ENCODE measurements around the gene TLK2. TPM values are rescaled to one million over a fixed set of nuclear protein-coding genes. Genes with fewer than 3 reads are reported as not detected.
"Not testable (repeated sequence)": the region's sequence is repeated elsewhere in the genome, so short reads cannot be mapped to it uniquely, and the experiment has no call there.

TLK2 gene
- total and polyA plus RNA-seq, 5 donors from 2014 or later, result 6.9 to 89.5 (median 10.6) TPM

GRCh38 chr17:62473030-62473982, 5.3 kb upstream of the TLK2 start:
- DNase-seq; H3K4me3 Mint-ChIP-seq; H3K27ac ChIP-seq (ENCODE audit: insufficient read depth, low read length, poor library complexity, severe bottlenecking); ATAC-seq (ENCODE audit: low read depth in 2 of 2); H3K27me3 Mint-ChIP-seq; H3K9me3 ChIP-seq (ENCODE audit: control insufficient read depth in 2 of 2, low read length in 2 of 2); H3K36me3 Mint-ChIP-seq; H3K4me3 ChIP-seq (ENCODE audit: low read depth, low read length); H3K9me3 Mint-ChIP-seq; H3K27me3 ChIP-seq (ENCODE audit: control insufficient read depth, insufficient read depth, low read length); H3K4me1 ChIP-seq (ENCODE audit: control insufficient read depth, insufficient read depth, low read length, poor library complexity, severe bottlenecking); H3K36me3 ChIP-seq (ENCODE audit: control insufficient read depth, insufficient read depth, low read length): not testable (repeated sequence)
- peaks cover 0 to 22% (median 12%) of the 10 kb centered on the region in 4 donors for H3K4me1 Mint-ChIP-seq
- peak overlapping the region in 2 of 3 donors; percentile 11 to 38 for H3K27ac Mint-ChIP-seq

GRCh38 chr17:62477111-62477510, 1.5 kb upstream of the TLK2 start:
- peaks cover 15 to 36% (median 24%) of the 10 kb centered on the region in 4 donors for H3K4me1 Mint-ChIP-seq
- peak overlapping the region; percentile 75 to 91 (median 83) for H3K27ac Mint-ChIP-seq
- H3K27ac ChIP-seq (ENCODE audit: insufficient read depth, low read length, poor library complexity, severe bottlenecking); H3K9me3 ChIP-seq (ENCODE audit: control insufficient read depth in 2 of 2, low read length in 2 of 2); H3K27me3 Mint-ChIP-seq; H3K27me3 ChIP-seq (ENCODE audit: control insufficient read depth, insufficient read depth, low read length); H3K36me3 ChIP-seq (ENCODE audit: control insufficient read depth, insufficient read depth, low read length); H3K9me3 Mint-ChIP-seq; H3K36me3 Mint-ChIP-seq; ATAC-seq (ENCODE audit: low read depth in 2 of 2); DNase-seq; H3K4me1 ChIP-seq (ENCODE audit: control insufficient read depth, insufficient read depth, low read length, poor library complexity, severe bottlenecking): not testable (repeated sequence)
- peak overlapping the region; percentile 41 for H3K4me3 ChIP-seq (ENCODE audit: low read depth, low read length)
- H3K4me3 Mint-ChIP-seq, result peak overlapping the region; percentile 86 to 91 (median 88)

- peak overlapping the region; percentile 57 for H3K27ac ChIP-seq (ENCODE audit: insufficient read depth, low read length, poor library complexity, severe bottlenecking)
- not testable (repeated sequence) for H3K27me3 ChIP-seq (ENCODE audit: control insufficient read depth, insufficient read depth, low read length); H3K36me3 ChIP-seq (ENCODE audit: control insufficient read depth, insufficient read depth, low read length); H3K9me3 ChIP-seq (ENCODE audit: control insufficient read depth in 2 of 2, low read length in 2 of 2); H3K27me3 Mint-ChIP-seq; H3K4me1 ChIP-seq (ENCODE audit: control insufficient read depth, insufficient read depth, low read length, poor library complexity, severe bottlenecking); H3K36me3 Mint-ChIP-seq; H3K9me3 Mint-ChIP-seq
- Mint-ChIP-seq H3K27ac (peak overlapping the region; percentile 75 to 91 (median 83)), H3K4me1 (peaks cover 15 to 43% (median 30%) of the 10 kb centered on the region in 4 donors), H3K4me3 (peak overlapping the region; percentile 86 to 91 (median 88))
- peak; percentile 28 to 35 for ATAC-seq (ENCODE audit: low read depth in 2 of 2)
- peak; percentile 38 to 51 (median 39) for DNase-seq
- peak overlapping the region; percentile 41 for H3K4me3 ChIP-seq (ENCODE audit: low read depth, low read length)
These were observed 762 bp upstream of the TLK2 start for GRCh38 chr17:62477718-62478408.

GRCh38 chr17:62478880-62479638, 434 bp downstream of the TLK2 start:
- Mint-ChIP-seq H3K4me1 (peaks cover 15 to 50% (median 36%) of the 10 kb centered on the region in 4 donors), H3K4me3 (peak overlapping the region; percentile 91 to 95 (median 94)), H3K27ac (peak overlapping the region in 2 of 3 donors; percentile 97 to 98)
- ATAC-seq (ENCODE audit: low read depth in 2 of 2) (peak; percentile 29 to 37), DNase-seq (peak in 2 of 3 donors; percentile 31 to 39)
- H3K36me3 ChIP-seq (ENCODE audit: control insufficient read depth, insufficient read depth, low read length); H3K27me3 ChIP-seq (ENCODE audit: control insufficient read depth, insufficient read depth, low read length); H3K4me3 ChIP-seq (ENCODE audit: low read depth, low read length); H3K9me3 Mint-ChIP-seq; H3K4me1 ChIP-seq (ENCODE audit: control insufficient read depth, insufficient read depth, low read length, poor library complexity, severe bottlenecking); H3K27me3 Mint-ChIP-seq; H3K9me3 ChIP-seq (ENCODE audit: control insufficient read depth in 2 of 2, low read length in 2 of 2); H3K36me3 Mint-ChIP-seq: not testable (repeated sequence)
- H3K27ac ChIP-seq (ENCODE audit: insufficient read depth, low read length, poor library complexity, severe bottlenecking), result peak overlapping the region; percentile 72

GRCh38 chr17:62479639-62480258, 1.1 kb downstream of the TLK2 start:
- H3K4me3 Mint-ChIP-seq, result peak overlapping the region; percentile 91 to 95 (median 94)
- not testable (repeated sequence) for H3K36me3 Mint-ChIP-seq; ATAC-seq (ENCODE audit: low read depth in 2 of 2); H3K27me3 Mint-ChIP-seq; H3K9me3 Mint-ChIP-seq; H3K27me3 ChIP-seq (ENCODE audit: control insufficient read depth, insufficient read depth, low read length); H3K36me3 ChIP-seq (ENCODE audit: control insufficient read depth, insufficient read depth, low read length); H3K9me3 ChIP-seq (ENCODE audit: control insufficient read depth in 2 of 2, low read length in 2 of 2); H3K4me1 ChIP-seq (ENCODE audit: control insufficient read depth, insufficient read depth, low read length, poor library complexity, severe bottlenecking)
- H3K27ac ChIP-seq (ENCODE audit: insufficient read depth, low read length, poor library complexity, severe bottlenecking), result peak overlapping the region; percentile 72
- peaks cover 15 to 57% (median 38%) of the 10 kb centered on the region in 4 donors for H3K4me1 Mint-ChIP-seq
- H3K4me3 ChIP-seq (ENCODE audit: low read depth, low read length), result peak overlapping the region; percentile 66
- DNase-seq, result peak in 2 of 3 donors; percentile 11 to 19
- H3K27ac Mint-ChIP-seq, result peak overlapping the region; percentile 94 to 98 (median 97)

GRCh38 chr17:62482553-62482952, 3.9 kb downstream of the TLK2 start:
- H3K4me3 ChIP-seq (ENCODE audit: low read depth, low read length); H3K27ac ChIP-seq (ENCODE audit: insufficient read depth, low read length, poor library complexity, severe bottlenecking); H3K36me3 Mint-ChIP-seq; H3K9me3 ChIP-seq (ENCODE audit: control insufficient read depth in 2 of 2, low read length in 2 of 2); DNase-seq; H3K9me3 Mint-ChIP-seq; H3K36me3 ChIP-seq (ENCODE audit: control insufficient read depth, insufficient read depth, low read length); H3K4me1 ChIP-seq (ENCODE audit: control insufficient read depth, insufficient read depth, low read length, poor library complexity, severe bottlenecking); H3K27me3 ChIP-seq (ENCODE audit: control insufficient read depth, insufficient read depth, low read length); ATAC-seq (ENCODE audit: low read depth in 2 of 2); H3K27me3 Mint-ChIP-seq: not testable (repeated sequence)
- H3K4me1 Mint-ChIP-seq, result peaks cover 28 to 74% (median 47%) of the 10 kb centered on the region in 4 donors
- peak overlapping the region in 2 of 3 donors; percentile 5 to 47 for H3K27ac Mint-ChIP-seq
- H3K4me3 Mint-ChIP-seq, result peak overlapping the region in 2 of 4 donors; percentile 41 to 72

GRCh38 chr17:62490990-62491389, 12.4 kb downstream of the TLK2 start:
- not testable (repeated sequence) for ATAC-seq (ENCODE audit: low read depth in 2 of 2); H3K4me1 ChIP-seq (ENCODE audit: control insufficient read depth, insufficient read depth, low read length, poor library complexity, severe bottlenecking); H3K27ac ChIP-seq (ENCODE audit: insufficient read depth, low read length, poor library complexity, severe bottlenecking); H3K9me3 Mint-ChIP-seq; H3K27me3 ChIP-seq (ENCODE audit: control insufficient read depth, insufficient read depth, low read length); H3K27ac Mint-ChIP-seq; H3K27me3 Mint-ChIP-seq; H3K4me3 Mint-ChIP-seq; H3K4me3 ChIP-seq (ENCODE audit: low read depth, low read length); H3K36me3 ChIP-seq (ENCODE audit: control insufficient read depth, insufficient read depth, low read length); DNase-seq; H3K9me3 ChIP-seq (ENCODE audit: control insufficient read depth in 2 of 2, low read length in 2 of 2); H3K36me3 Mint-ChIP-seq
- peaks cover 16 to 67% (median 41%) of the 10 kb centered on the region in 4 donors for H3K4me1 Mint-ChIP-seq

Measured in CD4-positive, CD25-positive, alpha-beta regulatory T cell (primary cell).